ENCODE data around the gene DFFB.

Gene DFFB

DNA sequence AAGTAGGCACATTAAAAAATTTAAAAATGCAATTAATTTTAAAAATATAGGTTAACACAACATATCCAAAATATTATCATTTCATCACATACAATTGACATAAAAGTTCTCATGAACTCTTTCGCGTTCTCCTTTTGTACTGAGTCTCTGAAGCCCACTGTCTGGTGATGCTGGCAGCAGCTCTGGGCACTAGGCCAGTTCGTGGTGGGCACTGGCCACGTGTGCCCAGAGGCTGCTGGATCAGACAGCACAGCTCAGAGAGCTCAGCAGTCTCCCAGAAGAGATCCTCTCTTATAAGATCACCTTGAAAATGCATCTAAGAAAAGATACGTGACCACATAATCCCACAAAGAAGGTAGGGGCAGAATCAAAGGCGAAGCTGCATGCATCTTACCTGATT is 10.2 kb upstream of the DFFB start:
- Histone ChIP-seq H3K36me3 (ENCODE audit: insufficient read depth, insufficient read length, low read length) (peaks cover 48% of the 10 kb centered on the region), H3K4me3 (ENCODE audit: insufficient read length, low read depth) (no peak overlapping the region)
- TF ChIP-seq ZNF274 (IDR thresholded peaks at IDR 0.05; ENCODE audit: low read depth, low read length), result no peak
- no peak for TF ChIP-seq SUZ12 (IDR thresholded peaks at IDR 0.05; ENCODE audit: extremely low read depth, insufficient read depth, insufficient read length)
- no peak for TF ChIP-seq YY1 (IDR thresholded peaks at IDR 0.05; ENCODE audit: insufficient read depth, insufficient read length)

GRCh38 chr1:3850857-3851256 is 6.4 kb upstream of the DFFB start:
- H3K36me3 ChIP-seq (ENCODE audit: insufficient read depth, insufficient read length, low read length), result peaks cover 29% of the 10 kb centered on the region
- no peak for TF ChIP-seq YY1 (IDR thresholded peaks at IDR 0.05; ENCODE audit: insufficient read depth, insufficient read length)
- TF ChIP-seq ZNF274 (IDR thresholded peaks at IDR 0.05; ENCODE audit: low read depth, low read length), result no peak
- TF ChIP-seq SUZ12 (IDR thresholded peaks at IDR 0.05; ENCODE audit: extremely low read depth, insufficient read depth, insufficient read length), result no peak
- H3K4me3 ChIP-seq (ENCODE audit: insufficient read length, low read depth), result no peak overlapping the region
- no peak for DNase-seq (ENCODE audit: low read depth, low spot score)
- H3K9me3 ChIP-seq (ENCODE audit: insufficient read depth, low read length), result no peaks in the 10 kb centered on the region
- H3K27me3 ChIP-seq (ENCODE audit: insufficient read depth, insufficient read length), result no peaks in the 10 kb centered on the region
- no peaks in the 10 kb centered on the region for H3K4me1 ChIP-seq (ENCODE audit: insufficient read depth, insufficient read length)
- no peak overlapping the region for H3K9ac ChIP-seq (ENCODE audit: insufficient read length, low read depth)

More for the DNA sequence above, 10.2 kb upstream of the DFFB start:
- H3K9me3 ChIP-seq (ENCODE audit: insufficient read depth, low read length), result no peaks in the 10 kb centered on the region
- H3K27me3 ChIP-seq (ENCODE audit: insufficient read depth, insufficient read length), result no peaks in the 10 kb centered on the region
- no peak overlapping the region for H3K9ac ChIP-seq (ENCODE audit: insufficient read length, low read depth)
- DNase-seq (ENCODE audit: low read depth, low spot score), result no peak
- H3K4me1 ChIP-seq (ENCODE audit: insufficient read depth, insufficient read length), result no peaks in the 10 kb centered on the region

- Histone ChIP-seq H3K9ac (ENCODE audit: insufficient read length, low read depth) (no peak overlapping the region), H3K27me3 (ENCODE audit: insufficient read depth, insufficient read length) (no peaks in the 10 kb centered on the region), H3K36me3 (ENCODE audit: insufficient read depth, insufficient read length, low read length) (peaks cover 29% of the 10 kb centered on the region), H3K9me3 (ENCODE audit: insufficient read depth, low read length) (no peaks in the 10 kb centered on the region), H3K4me3 (ENCODE audit: insufficient read length, low read depth) (no peak overlapping the region), H3K4me1 (ENCODE audit: insufficient read depth, insufficient read length) (no peaks in the 10 kb centered on the region)
- no peak for TF ChIP-seq YY1 (IDR thresholded peaks at IDR 0.05; ENCODE audit: insufficient read depth, insufficient read length)
- TF ChIP-seq ZNF274 (IDR thresholded peaks at IDR 0.05; ENCODE audit: low read depth, low read length), result no peak
- no peak for TF ChIP-seq SUZ12 (IDR thresholded peaks at IDR 0.05; ENCODE audit: extremely low read depth, insufficient read depth, insufficient read length)
- DNase-seq (ENCODE audit: low read depth, low spot score), result no peak
Measured at GRCh38 chr1:3851292-3851691, 6.0 kb upstream of the DFFB start.

DNA sequence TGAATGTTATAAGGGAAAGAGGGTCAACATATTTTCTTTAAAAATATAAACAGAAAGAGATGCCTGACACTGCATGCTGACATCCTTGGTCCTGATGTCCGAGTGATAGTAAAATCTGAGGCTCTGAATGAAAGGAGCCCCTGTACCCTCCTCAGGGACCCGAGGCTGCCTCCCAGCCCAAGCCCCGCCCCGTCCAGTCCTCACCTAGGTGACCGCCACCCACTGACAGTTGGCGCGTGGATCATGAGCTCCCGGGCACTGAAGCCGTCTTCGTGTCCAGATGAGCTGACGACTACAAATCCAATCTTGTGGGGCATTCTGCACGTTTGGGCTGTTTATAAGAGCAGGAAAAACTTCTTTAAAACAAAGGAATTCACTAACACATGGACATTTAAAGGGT is 5.2 kb upstream of the DFFB start:
- peaks cover 25% of the 10 kb centered on the region for H3K36me3 ChIP-seq (ENCODE audit: insufficient read depth, insufficient read length, low read length)
- TF ChIP-seq ZNF274 (IDR thresholded peaks at IDR 0.05; ENCODE audit: low read depth, low read length) (no peak), SUZ12 (IDR thresholded peaks at IDR 0.05; ENCODE audit: extremely low read depth, insufficient read depth, insufficient read length) (no peak), YY1 (IDR thresholded peaks at IDR 0.05; ENCODE audit: insufficient read depth, insufficient read length) (no peak)
- H3K4me1 ChIP-seq (ENCODE audit: insufficient read depth, insufficient read length), result no peaks in the 10 kb centered on the region

DNA sequence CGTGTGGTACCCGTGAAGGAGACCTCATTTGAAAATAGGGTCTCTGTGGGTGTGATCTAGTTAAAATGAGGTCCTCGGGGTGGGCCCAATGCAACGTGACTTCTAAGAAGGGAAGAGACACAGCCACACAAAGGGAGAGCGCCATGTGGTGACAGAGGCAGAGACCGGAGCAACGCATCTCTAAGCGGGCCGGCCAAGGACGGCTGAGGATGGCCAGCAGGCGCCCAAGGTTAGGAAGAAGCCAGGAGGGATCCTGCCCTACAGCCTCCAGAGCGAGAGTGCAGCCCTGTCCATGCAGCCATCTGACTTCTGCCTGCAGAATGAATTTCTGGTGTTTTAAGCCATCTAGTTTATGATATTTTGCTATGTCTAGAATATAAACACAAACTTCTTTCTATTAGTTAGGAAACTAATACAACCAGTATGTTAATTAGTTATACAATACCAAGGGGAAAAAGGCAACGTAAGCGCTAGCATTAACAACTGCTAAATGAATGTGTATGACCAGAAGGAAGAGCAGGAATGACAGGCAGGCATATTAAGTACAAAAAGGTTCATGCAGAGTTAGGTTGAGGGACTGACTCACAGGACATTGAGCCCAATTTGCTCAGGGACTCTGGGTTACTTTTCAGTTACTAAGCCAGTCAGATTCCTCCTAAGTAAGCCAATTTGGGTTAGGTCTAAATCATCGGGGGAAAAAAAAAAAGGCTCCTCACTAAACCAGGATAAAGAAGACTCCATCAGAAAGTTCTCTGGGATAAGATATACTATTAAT is 4.4 kb upstream of the DFFB start:
- H3K27me3 ChIP-seq (ENCODE audit: insufficient read depth, insufficient read length), result no peaks in the 10 kb centered on the region
- no peak overlapping the region for H3K9ac ChIP-seq (ENCODE audit: insufficient read length, low read depth)
- TF ChIP-seq YY1 (IDR thresholded peaks at IDR 0.05; ENCODE audit: insufficient read depth, insufficient read length) (no peak), ZNF274 (IDR thresholded peaks at IDR 0.05; ENCODE audit: low read depth, low read length) (no peak), SUZ12 (IDR thresholded peaks at IDR 0.05; ENCODE audit: extremely low read depth, insufficient read depth, insufficient read length) (no peak)
- no peaks in the 10 kb centered on the region for H3K4me1 ChIP-seq (ENCODE audit: insufficient read depth, insufficient read length)
- no peaks in the 10 kb centered on the region for H3K9me3 ChIP-seq (ENCODE audit: insufficient read depth, low read length)
- no peak overlapping the region for H3K4me3 ChIP-seq (ENCODE audit: insufficient read length, low read depth)
- no peak for DNase-seq (ENCODE audit: low read depth, low spot score)
- H3K36me3 ChIP-seq (ENCODE audit: insufficient read depth, insufficient read length, low read length), result peaks cover 18% of the 10 kb centered on the region

More for the DNA sequence above, 5.2 kb upstream of the DFFB start:
- no peak for DNase-seq (ENCODE audit: low read depth, low spot score)
- Histone ChIP-seq H3K9me3 (ENCODE audit: insufficient read depth, low read length) (no peaks in the 10 kb centered on the region), H3K27me3 (ENCODE audit: insufficient read depth, insufficient read length) (no peaks in the 10 kb centered on the region), H3K4me3 (ENCODE audit: insufficient read length, low read depth) (no peak overlapping the region), H3K9ac (ENCODE audit: insufficient read length, low read depth) (no peak overlapping the region)

GRCh38 chr1:3857791-3858129 is 484 bp downstream of the DFFB start:
- TF ChIP-seq SUZ12 (IDR thresholded peaks at IDR 0.05; ENCODE audit: extremely low read depth, insufficient read depth, insufficient read length) (no peak), ZNF274 (IDR thresholded peaks at IDR 0.05; ENCODE audit: low read depth, low read length) (no peak), YY1 (IDR thresholded peaks at IDR 0.05; ENCODE audit: insufficient read depth, insufficient read length) (no peak)
- no peak for DNase-seq (ENCODE audit: low read depth, low spot score)
- no peaks in the 10 kb centered on the region for H3K9me3 ChIP-seq (ENCODE audit: insufficient read depth, low read length)
- no peaks in the 10 kb centered on the region for H3K27me3 ChIP-seq (ENCODE audit: insufficient read depth, insufficient read length)
- H3K9ac ChIP-seq (ENCODE audit: insufficient read length, low read depth), result peak overlapping the region; percentile 84
- no peaks in the 10 kb centered on the region for H3K36me3 ChIP-seq (ENCODE audit: insufficient read depth, insufficient read length, low read length)
- peak overlapping the region; percentile 87 for H3K4me3 ChIP-seq (ENCODE audit: insufficient read length, low read depth)
- peaks cover 3% of the 10 kb centered on the region for H3K4me1 ChIP-seq (ENCODE audit: insufficient read depth, insufficient read length)

DNA sequence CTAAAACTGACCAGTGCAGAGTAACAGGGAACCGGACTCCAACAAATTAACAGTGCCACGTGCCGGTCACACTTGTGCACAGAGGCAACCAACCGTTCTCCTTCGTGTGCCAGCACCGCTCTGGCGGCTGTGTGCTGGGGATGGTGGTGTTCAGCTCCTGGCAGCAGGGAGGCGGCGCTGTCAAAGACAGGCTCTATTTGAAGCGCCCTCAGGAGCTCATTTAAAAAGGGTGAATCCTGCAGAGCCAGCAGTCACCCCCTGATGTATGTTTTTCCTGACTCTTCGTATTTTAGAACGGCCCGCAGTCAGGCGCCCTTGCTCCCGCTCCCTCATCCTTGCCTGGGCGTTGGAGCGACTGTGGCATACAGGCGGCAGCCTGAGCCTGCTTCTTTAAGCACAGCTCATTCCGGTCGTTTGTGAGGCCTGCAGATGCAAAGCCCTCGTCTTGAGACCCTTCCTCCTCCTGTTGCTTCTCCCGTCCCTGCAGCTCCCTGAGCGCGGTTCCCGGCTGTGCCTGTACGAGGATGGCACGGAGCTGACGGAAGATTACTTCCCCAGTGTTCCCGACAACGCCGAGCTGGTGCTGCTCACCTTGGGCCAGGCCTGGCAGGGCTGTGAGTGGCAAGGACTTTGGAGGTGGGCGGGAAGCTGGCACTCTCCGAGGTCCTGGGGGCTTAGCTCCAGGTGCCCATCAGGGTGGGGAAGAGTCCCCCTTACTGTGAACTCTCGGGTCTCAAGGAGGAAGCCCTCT is 1.1 kb downstream of the DFFB start:
- Histone ChIP-seq H3K4me3 (ENCODE audit: insufficient read length, low read depth) (no peak overlapping the region), H3K36me3 (ENCODE audit: insufficient read depth, insufficient read length, low read length) (no peaks in the 10 kb centered on the region), H3K9ac (ENCODE audit: insufficient read length, low read depth) (no peak overlapping the region), H3K4me1 (ENCODE audit: insufficient read depth, insufficient read length) (peaks cover 3% of the 10 kb centered on the region), H3K27me3 (ENCODE audit: insufficient read depth, insufficient read length) (no peaks in the 10 kb centered on the region), H3K9me3 (ENCODE audit: insufficient read depth, low read length) (no peaks in the 10 kb centered on the region)
- DNase-seq (ENCODE audit: low read depth, low spot score), result no peak
- no peak for TF ChIP-seq SUZ12 (IDR thresholded peaks at IDR 0.05; ENCODE audit: extremely low read depth, insufficient read depth, insufficient read length)
- no peak for TF ChIP-seq YY1 (IDR thresholded peaks at IDR 0.05; ENCODE audit: insufficient read depth, insufficient read length)
- TF ChIP-seq ZNF274 (IDR thresholded peaks at IDR 0.05; ENCODE audit: low read depth, low read length), result no peak

All from NT2/D1 (cell line).